ENCODE measurements around the gene NPC1. TPM values are rescaled to one million over a fixed set of nuclear protein-coding genes. Genes with fewer than 3 reads are reported as not detected.

Gene NPC1
- total and polyA plus RNA-seq, 2 of the 8 experiments (the other 6 are each of a cell fraction or from before 2014, with no cell fraction given) = 34.1 to 39.5 TPM

GRCh38 chr18:23503038-23503962 lies 83.0 kb downstream of the NPC1 start, which contains the start of gene RMC1 (continued):
- TF ChIP-seq GABPA (IDR thresholded peaks at IDR 0.05; ENCODE audit: borderline replicate concordance, insufficient read depth, low read length) (no peak), BACH1 (IDR thresholded peaks at IDR 0.05; ENCODE audit: low read length) (peak; percentile 71), JUND (IDR thresholded peaks at IDR 0.05; ENCODE audit: low read length) (no peak; the same call in 1 of the 2 replicates), JUN (IDR thresholded peaks at IDR 0.05; ENCODE audit: low read depth, low read length) (no peak), TEAD4 (IDR thresholded peaks at IDR 0.05; ENCODE audit: low read depth, low read length) (no peak), POU5F1 (IDR thresholded peaks at IDR 0.05; ENCODE audit: low read depth, low read length) (no peak), CEBPB (IDR thresholded peaks at IDR 0.05; ENCODE audit: low read depth, low read length) (no peak), GTF2F1 (IDR thresholded peaks at IDR 0.05; ENCODE audit: borderline replicate concordance, low read depth, low read length) (0 out of 2 replicates have a peak, but pooled peaks have one; percentile 10), RNF2 (IDR thresholded peaks at IDR 0.05; ENCODE audit: borderline replicate concordance, low read depth, low read length, missing control alignments, poor library complexity, severe bottlenecking) (no peak), PHF8 (conservative IDR thresholded peaks at IDR 0.05; ENCODE audit: low read depth, low read length) (peak; percentile 86), NANOG (IDR thresholded peaks at IDR 0.05; ENCODE audit: insufficient read depth, low read depth, low read length, poor library complexity, severe bottlenecking) (no peak), SP2 (IDR thresholded peaks at IDR 0.05; ENCODE audit: low read length) (no peak), ZNF274 (IDR thresholded peaks at IDR 0.05; ENCODE audit: borderline replicate concordance, extremely low read depth, low read length) (no peak), SRF (IDR thresholded peaks at IDR 0.05; ENCODE audit: low read depth, low read length) (no peak), CTBP2 (IDR thresholded peaks at IDR 0.05; ENCODE audit: borderline replicate concordance, insufficient read depth, insufficient read length, low read length) (peak; percentile 39), SUZ12 (IDR thresholded peaks at IDR 0.05; ENCODE audit: low read length) (no peak), TAF1 (IDR thresholded peaks at IDR 0.05; ENCODE audit: low read depth, low read length) (no peak; the same call in 1 of the 2 replicates), SIRT6 (IDR thresholded peaks at IDR 0.05; ENCODE audit: low read length) (no peak), CBX8 (IDR thresholded peaks at IDR 0.05; ENCODE audit: borderline replicate concordance, low read depth, low read length) (no peak)

Data from H1 (cell line).